Left lobe of liver (tissue), 2 donors: ENCODE data around the gene KIR3DL3. TPM values are rescaled to one million over a fixed set of nuclear protein-coding genes. Genes with fewer than 3 reads are reported as not detected.
"Not testable (repeated sequence)": the region's sequence is repeated elsewhere in the genome, so short reads cannot be mapped to it uniquely, and the experiment has no call there.

Experiments used
- ATAC-seq: fragments of 200-7000 bp; cut with Tn5 transposase; one replicate; pipeline ENCODE4 v1.9.1; 2020; ENCODE audit warnings: mild to moderate bottlenecking, moderate library complexity
- DNase-seq: peaks from one replicate; pipeline ENCODE4 v3.0.0-alpha.2; 2020; ENCODE audit warnings: low spot score
- total RNA-seq: library from RNA; stranded (reverse); gene quantifications from one replicate; pipeline ENCODE4 v1.2.1, GENCODE V29; 2021
- donor health status: DM: no; HTN: no; CAD: no; lungs with moderate emphysema.
- donor health status: DM: no; HTN: yes; CAD: no.

The KIR3DL3 gene
- not detected for total RNA-seq

DNA sequence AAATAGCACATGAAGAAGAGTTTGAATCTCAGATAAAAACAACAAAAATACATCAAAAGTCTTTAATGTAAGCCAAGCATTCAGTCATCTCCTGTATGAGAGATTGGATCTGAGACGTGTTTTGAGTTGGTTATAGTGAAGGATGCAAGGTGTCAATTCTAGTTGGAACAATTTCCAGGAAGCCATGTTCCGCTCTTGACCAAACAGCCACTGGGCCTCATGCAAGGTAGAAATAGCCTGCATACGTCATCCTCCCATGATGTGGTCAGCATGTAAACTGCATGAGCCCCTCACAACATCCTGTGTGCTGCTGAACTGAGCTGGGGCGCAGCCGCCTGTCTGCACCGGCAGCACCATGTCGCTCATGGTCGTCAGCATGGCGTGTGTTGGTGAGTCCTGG, at the start of gene KIR3DL3:
Gene KIR3DL3, plus strand, starts transcription at position 301 of the 400 bp plus-strand sequence. Its CDS starts 55 bp downstream, at position 356.
- DNase-seq (no peak), ATAC-seq (no peak)

- DNase-seq: not testable (repeated sequence)
- ATAC-seq: peak; percentile 87
Measured at GRCh38 chr19:54676210-54676834, 47.9 kb upstream of the KIR3DL3 start.

DNA sequence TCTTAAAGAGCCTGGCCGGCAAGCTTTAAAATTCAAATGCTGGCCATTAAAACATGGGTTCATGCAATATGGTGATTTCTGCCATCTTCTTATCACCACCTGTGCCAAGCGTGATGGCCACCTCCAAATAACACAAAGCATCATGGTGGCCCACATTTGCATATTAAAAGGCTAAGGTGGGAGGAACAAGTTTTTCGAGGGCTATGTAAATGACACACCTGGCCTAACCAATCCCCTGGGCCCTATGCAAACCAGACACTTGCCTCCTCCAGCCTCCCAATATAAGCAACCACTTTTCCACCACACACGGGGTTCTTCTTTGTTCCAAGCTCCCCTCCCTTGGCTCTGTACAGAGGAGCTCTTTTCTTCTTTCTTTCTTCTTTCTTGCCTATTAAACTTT, 47.0 kb upstream of the KIR3DL3 start:
- no peak for ATAC-seq
- no peak for DNase-seq

- DNase-seq, ATAC-seq: not testable (repeated sequence)
Measured at GRCh38 chr19:54681596-54681995, 42.6 kb upstream of the KIR3DL3 start.

- ATAC-seq (no peak), DNase-seq (no peak)
Measured at GRCh38 chr19:54682306-54682856, 41.9 kb upstream of the KIR3DL3 start.

DNA sequence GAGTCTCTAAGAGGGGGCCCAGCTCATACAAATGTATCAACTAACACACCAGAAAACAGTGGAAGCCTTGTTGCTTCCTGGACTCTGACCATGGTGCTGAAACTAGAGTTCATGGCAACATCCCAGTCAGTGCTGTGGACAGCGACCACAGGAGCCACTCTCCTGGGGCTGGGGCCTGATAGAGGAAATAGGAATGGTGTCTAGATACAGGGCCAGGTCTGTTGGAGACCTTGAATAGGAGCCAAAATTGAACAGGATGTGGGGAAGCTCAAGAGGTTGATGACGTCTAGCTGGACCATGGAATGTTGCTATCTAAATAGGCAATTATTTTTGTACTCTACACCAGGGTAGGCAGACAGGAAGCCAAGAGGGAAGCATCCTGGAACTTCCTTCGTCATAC, 39.7 kb upstream of the KIR3DL3 start:
- ATAC-seq: peak; percentile 26
- no peak for DNase-seq

GRCh38 chr19:54691582-54692297, 32.5 kb upstream of the KIR3DL3 start:
- no peak for DNase-seq
- no peak for ATAC-seq

DNA sequence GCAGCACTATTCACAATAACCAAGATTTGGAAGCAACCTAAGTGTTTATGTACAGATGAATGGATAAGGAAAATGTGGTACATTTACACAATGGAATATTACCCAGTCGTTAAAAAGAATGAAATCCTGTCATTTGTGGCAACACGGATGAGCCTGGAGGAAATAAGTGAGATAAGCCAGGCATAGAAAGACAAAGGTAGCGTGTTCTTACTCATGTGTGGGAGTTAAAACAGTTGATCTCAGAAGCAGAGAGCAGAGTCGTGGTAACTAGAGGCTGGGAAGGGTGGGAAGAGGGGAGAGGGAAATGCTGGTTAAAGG, 32.0 kb upstream of the KIR3DL3 start:
- no peak for DNase-seq

GRCh38 chr19:54694648-54695047, 29.6 kb upstream of the KIR3DL3 start:
- no peak for ATAC-seq
- DNase-seq: no peak

More for the DNA sequence above, 32.0 kb upstream of the KIR3DL3 start:
- ATAC-seq: no peak

- ATAC-seq (no peak), DNase-seq (no peak)
Measured at GRCh38 chr19:54696117-54696548, 28.1 kb upstream of the KIR3DL3 start.

DNA sequence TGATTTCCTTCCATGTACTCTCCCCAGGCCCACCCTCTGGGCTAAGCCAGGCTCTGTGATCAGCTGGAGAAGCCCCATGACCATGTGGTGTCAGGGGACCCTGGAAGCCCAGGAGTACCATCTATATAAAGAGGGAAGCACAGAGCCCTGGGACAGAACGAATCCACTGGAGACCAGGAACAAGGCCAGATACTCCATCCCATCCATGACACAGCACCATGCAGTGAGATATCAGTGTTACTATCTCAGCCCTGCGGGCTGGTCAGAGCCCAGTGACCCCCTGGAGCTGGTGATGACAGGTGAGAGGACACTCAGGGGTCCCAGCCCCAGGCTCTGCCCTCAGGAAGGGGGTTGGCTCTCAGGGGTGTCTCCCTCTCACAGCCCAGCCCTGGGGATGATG, 27.5 kb upstream of the KIR3DL3 start:
- ATAC-seq: no peak
- DNase-seq: no peak

DNA sequence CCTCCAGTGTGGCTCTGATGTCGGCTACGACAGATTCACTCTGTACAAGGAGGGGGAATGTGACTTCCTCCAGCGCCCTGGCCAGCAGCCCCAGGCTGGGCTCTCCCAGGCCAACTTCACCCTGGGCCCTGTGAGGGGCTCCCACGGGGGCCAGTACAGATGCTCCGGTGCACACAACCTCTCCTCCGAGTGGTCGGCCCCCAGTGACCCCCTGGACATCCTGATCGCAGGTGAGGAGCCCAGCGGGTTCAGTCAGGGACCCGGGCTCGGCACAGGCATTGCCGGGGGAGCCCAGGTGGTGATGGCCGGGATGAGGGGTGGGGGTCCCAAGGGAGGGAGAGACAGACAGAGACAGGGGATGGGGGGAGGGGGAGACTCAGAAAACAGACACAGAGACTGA, 26.5 kb upstream of the KIR3DL3 start:
- not testable (repeated sequence) for DNase-seq, ATAC-seq

DNA sequence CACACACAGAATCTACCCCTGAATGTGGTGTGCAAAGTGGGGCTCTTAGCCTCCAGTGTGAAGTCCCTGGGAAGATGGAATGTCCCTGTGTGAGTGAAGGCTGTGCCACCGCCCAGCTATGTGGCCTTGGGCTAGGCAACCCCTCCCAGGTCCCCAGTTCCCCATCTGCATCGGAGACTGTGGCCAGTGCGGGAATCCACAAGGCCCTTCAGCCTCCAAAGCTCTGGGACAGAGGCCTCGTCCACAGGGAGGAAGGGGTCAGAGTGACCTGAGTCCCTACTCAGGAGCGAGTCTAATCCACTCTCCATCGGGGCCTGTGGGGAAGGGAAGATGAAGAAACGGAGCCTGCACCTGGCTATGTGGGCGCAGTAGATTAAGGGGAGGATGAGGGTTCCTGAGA, 19.3 kb upstream of the KIR3DL3 start:
- no peak for ATAC-seq
- no peak for DNase-seq

DNA sequence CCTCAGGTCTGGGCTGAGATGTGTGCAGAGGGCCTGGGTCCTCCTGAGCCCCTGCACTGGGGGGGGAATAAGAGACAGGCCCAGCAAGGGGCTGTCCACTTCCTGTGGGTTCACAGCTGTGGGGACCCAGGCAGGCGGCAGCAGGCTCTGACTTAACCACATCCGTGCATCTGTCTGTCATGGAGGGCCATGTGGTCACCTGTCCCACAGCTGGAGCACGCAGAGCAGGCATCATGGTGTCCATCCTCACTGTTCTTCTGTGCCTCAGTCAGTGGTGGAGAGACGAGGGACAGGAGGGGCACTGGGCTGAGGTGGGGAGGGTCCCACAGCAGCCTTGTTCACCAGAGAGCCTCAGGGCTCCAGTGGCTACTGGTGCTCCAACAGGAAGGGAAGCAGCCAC, 16.3 kb upstream of the KIR3DL3 start:
- ATAC-seq: no peak

GRCh38 chr19:54708781-54709180, 15.5 kb upstream of the KIR3DL3 start:
- no peak for DNase-seq
- no peak for ATAC-seq

More for the DNA sequence above, 16.3 kb upstream of the KIR3DL3 start:
- no peak for DNase-seq

- no peak for ATAC-seq
- no peak for DNase-seq
Measured at GRCh38 chr19:54709212-54709948, 14.9 kb upstream of the KIR3DL3 start.

- ATAC-seq, DNase-seq: not testable (repeated sequence)
Measured at GRCh38 chr19:54709956-54710355, 14.3 kb upstream of the KIR3DL3 start.

GRCh38 chr19:54724644-54725043, 402 bp downstream of the KIR3DL3 start:
- no peak for ATAC-seq
- DNase-seq: no peak

DNA sequence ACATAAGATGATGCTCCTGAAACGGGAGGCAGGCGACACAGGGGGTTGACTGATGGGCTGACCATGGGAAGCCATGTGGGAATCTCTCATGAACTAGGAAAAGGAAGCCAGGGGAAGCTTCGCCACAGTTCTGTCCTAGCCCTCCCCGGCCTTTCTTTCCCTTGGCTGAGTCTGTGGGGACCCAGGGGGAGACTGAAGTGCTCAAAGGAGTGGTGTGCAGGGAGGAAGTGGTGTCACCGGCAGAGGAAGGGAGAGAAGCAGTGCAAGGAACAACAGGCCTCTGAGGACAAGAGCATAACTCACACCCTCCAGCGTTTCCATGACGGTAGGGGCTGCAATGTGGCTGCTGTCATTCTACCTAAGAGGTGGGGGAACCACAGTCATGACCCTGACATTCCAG, 1.1 kb downstream of the KIR3DL3 start:
- ATAC-seq: no peak

DNA sequence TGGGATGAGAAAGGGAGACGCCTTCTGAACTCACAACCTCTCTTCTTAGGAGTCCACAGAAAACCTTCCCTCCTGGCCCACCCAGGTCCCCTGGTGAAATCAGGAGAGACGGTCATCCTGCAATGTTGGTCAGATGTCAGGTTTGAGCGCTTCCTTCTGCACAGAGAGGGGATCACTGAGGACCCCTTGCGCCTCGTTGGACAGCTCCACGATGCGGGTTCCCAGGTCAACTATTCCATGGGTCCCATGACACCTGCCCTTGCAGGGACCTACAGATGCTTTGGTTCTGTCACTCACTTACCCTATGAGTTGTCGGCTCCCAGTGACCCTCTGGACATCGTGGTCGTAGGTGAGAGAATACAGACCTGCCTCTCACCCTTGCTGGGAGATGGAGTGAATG, 3.3 kb downstream of the KIR3DL3 start:
- DNase-seq (no peak), ATAC-seq (no peak)

More for the DNA sequence above, 1.1 kb downstream of the KIR3DL3 start:
- no peak for DNase-seq

DNA sequence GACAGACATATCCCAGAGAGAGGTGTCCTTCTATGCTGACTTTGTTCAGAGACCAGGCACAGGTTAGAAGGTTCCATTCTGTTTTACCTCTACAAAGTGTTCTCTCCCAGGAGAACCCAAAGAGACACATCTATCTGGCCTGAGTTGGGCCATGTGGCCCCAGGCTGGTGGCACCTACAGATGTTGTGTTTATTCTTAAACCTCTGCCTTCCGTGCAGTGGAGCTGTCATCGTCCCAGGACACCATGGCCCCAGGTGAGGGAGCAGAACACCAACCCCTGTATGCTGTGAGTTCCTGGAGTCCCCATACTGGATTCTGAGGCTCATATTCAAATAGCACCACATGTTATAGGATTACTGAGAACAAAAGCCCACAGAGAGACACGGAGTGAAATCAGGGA, 3.9 kb downstream of the KIR3DL3 start:
- no peak for DNase-seq
- ATAC-seq: no peak
